DOHH2 (cell line): Measurements from ENCODE around the gene GRIA1.

Source experiments
- H3F3A ChIP-seq: fragments of 200-600 bp; sonication (generic), shearing (Covaris generic); 2 replicates; pipeline ENCODE4 v1.6.0; 2016; ENCODE audit warnings: antibody characterized with exemption, mild to moderate bottlenecking; ENCODE audit not compliant: control insufficient read depth, insufficient read depth
- H3K27ac ChIP-seq: fragments of 200-600 bp; sonication (generic); 2 replicates; pipeline ENCODE4 v1.5.1; 2014; ENCODE audit warnings: low read depth, mild to moderate bottlenecking, low read length, moderate library complexity
- H3K27me3 ChIP-seq: fragments of 200-600 bp; sonication (generic); 2 replicates; pipeline ENCODE4 v1.6.1; 2014; ENCODE audit warnings: mild to moderate bottlenecking, low read length, mixed read lengths; ENCODE audit not compliant: control insufficient read depth
- H3K36me3 ChIP-seq: fragments of 200-600 bp; sonication (generic); 2 replicates; pipeline ENCODE4 v1.6.1; 2014; ENCODE audit warnings: mild to moderate bottlenecking, low read length, moderate library complexity, mixed read lengths; ENCODE audit not compliant: control insufficient read depth
- H3K4me1 ChIP-seq: fragments of 200-600 bp; sonication (generic); 2 replicates; pipeline ENCODE4 v1.6.1; 2014; ENCODE audit warnings: mild to moderate bottlenecking, low read length, mixed read lengths; ENCODE audit not compliant: control insufficient read depth
- H3K4me2 ChIP-seq: fragments of 200-600 bp; sonication (generic); 2 replicates; pipeline ENCODE4 v1.6.0; 2014; ENCODE audit warnings: mild to moderate bottlenecking, low read length, moderate library complexity
- H3K4me3 ChIP-seq: fragments of 200-600 bp; sonication (generic); 2 replicates; pipeline ENCODE4 v1.5.1; 2014; ENCODE audit warnings: mild to moderate bottlenecking, low read length, mixed read lengths
- H3K79me2 ChIP-seq: fragments of 200-600 bp; sonication (generic); 2 replicates; pipeline ENCODE4 v1.6.1; 2014; ENCODE audit warnings: mild to moderate bottlenecking, low read length, mixed read lengths; ENCODE audit not compliant: control insufficient read depth
- H3K9me2 ChIP-seq: fragments of 200-600 bp; sonication (generic); replicated peaks from 2 replicates; pipeline ENCODE4 v1.6.1; 2014; ENCODE audit warnings: mild to moderate bottlenecking, low read length, mixed read lengths; ENCODE audit not compliant: control insufficient read depth
- H3K9me3 ChIP-seq: fragments of 200-600 bp; sonication (generic); 2 replicates; pipeline ENCODE4 v1.6.1; 2014; ENCODE audit warnings: antibody characterized with exemption, low read length, mixed read lengths; ENCODE audit not compliant: control insufficient read depth, insufficient read depth
- H4K20me1 ChIP-seq: fragments of 200-600 bp; sonication (generic); 2 replicates; pipeline ENCODE4 v1.6.0; 2014; ENCODE audit warnings: low read depth, mild to moderate bottlenecking, antibody characterized with exemption, low read length, moderate library complexity; ENCODE audit not compliant: control insufficient read depth, insufficient read depth
- EZH2phosphoT487 ChIP-seq: fragments of 200-600 bp; sonication (generic); IDR thresholded peaks from 2 replicates; pipeline ENCODE4 v1.6.1; 2017; ENCODE audit warnings: borderline replicate concordance, mild to moderate bottlenecking, antibody characterized with exemption, low read length, moderate library complexity, mixed read lengths
- TF ChIP-seq, protein P1 (sequence below): fragments of 200-600 bp; sonication (generic); IDR thresholded peaks from one replicate; pipeline ENCODE4 v1.5.1; 2014; ENCODE audit warnings: antibody characterized with exemption, mild to moderate bottlenecking, low read depth, low read length; ENCODE audit not compliant: poor library complexity, severe bottlenecking

GRIA1 gene

DNA sequence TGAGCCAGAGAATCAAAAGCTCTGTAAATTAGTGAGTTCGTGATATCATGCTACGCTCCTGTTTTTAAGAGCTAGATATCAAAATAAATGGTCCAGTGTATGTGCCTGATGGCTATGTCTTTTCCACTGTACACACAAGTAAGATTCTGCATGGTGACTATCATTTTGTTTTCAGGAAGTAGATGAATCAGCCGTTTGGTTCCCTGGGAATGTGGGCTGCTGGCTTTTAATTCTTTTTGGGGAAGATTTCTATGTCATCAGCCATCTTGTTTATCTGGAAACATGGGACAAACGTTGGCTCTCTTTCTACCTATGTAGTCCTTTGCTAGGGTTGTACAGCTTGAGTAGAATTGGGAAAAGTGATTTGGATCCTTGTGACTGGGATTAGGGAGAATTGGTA is 126.7 kb downstream of the GRIA1 start:
- TF ChIP-seq, protein P1, sequence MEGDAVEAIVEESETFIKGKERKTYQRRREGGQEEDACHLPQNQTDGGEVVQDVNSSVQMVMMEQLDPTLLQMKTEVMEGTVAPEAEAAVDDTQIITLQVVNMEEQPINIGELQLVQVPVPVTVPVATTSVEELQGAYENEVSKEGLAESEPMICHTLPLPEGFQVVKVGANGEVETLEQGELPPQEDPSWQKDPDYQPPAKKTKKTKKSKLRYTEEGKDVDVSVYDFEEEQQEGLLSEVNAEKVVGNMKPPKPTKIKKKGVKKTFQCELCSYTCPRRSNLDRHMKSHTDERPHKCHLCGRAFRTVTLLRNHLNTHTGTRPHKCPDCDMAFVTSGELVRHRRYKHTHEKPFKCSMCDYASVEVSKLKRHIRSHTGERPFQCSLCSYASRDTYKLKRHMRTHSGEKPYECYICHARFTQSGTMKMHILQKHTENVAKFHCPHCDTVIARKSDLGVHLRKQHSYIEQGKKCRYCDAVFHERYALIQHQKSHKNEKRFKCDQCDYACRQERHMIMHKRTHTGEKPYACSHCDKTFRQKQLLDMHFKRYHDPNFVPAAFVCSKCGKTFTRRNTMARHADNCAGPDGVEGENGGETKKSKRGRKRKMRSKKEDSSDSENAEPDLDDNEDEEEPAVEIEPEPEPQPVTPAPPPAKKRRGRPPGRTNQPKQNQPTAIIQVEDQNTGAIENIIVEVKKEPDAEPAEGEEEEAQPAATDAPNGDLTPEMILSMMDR = no peak
- TF ChIP-seq EZH2phosphoT487 = no peak
- Histone ChIP-seq H3K36me3 (no peaks in the 10 kb centered on the region), H3K9me2 (no peaks in the 10 kb centered on the region), H3K9me3 (no peaks in the 10 kb centered on the region), H3K27ac (no peak overlapping the region), H3F3A (no peaks in the 10 kb centered on the region), H4K20me1 (no peaks in the 10 kb centered on the region), H3K4me2 (no peak overlapping the region), H3K27me3 (no peaks in the 10 kb centered on the region), H3K4me1 (no peaks in the 10 kb centered on the region), H3K4me3 (no peak overlapping the region), H3K79me2 (no peaks in the 10 kb centered on the region)

DNA sequence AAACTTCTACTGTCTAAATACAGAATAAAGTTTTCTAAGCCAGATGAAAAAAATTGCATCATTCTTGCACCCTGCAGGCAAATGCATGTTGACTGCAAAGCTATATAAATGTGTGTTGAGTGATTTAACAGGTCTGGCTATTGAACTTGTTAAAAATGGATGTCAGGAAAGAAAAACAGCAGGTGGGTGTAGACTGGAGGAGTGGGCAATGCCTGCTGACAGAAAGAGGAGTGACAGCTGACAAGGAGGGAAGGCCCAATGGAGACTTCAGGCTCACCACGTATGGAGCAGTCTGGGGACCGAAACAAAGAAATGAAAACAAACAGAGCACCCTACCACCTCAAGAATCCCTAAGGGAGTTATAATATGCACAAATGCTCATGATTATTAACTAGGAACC is 127.8 kb downstream of the GRIA1 start:
- no peak overlapping the region for H3K4me2 ChIP-seq
- no peaks in the 10 kb centered on the region for H3K9me3 ChIP-seq
- H3K4me1 ChIP-seq = no peaks in the 10 kb centered on the region
- no peaks in the 10 kb centered on the region for H3F3A ChIP-seq
- no peaks in the 10 kb centered on the region for H3K79me2 ChIP-seq
- H3K9me2 ChIP-seq = no peaks in the 10 kb centered on the region
- H3K27me3 ChIP-seq = no peaks in the 10 kb centered on the region
- H3K36me3 ChIP-seq = no peaks in the 10 kb centered on the region
- H3K27ac ChIP-seq = no peak overlapping the region
- no peaks in the 10 kb centered on the region for H4K20me1 ChIP-seq
- no peak overlapping the region for H3K4me3 ChIP-seq
- TF ChIP-seq EZH2phosphoT487 = no peak
- TF ChIP-seq, protein P1 = no peak

- H3K27ac ChIP-seq = no peak overlapping the region
- no peaks in the 10 kb centered on the region for H3K9me3 ChIP-seq
- no peaks in the 10 kb centered on the region for H3K4me1 ChIP-seq
- H3K79me2 ChIP-seq = no peaks in the 10 kb centered on the region
- TF ChIP-seq, protein P1 = no peak
- no peak for TF ChIP-seq EZH2phosphoT487
- H4K20me1 ChIP-seq = no peaks in the 10 kb centered on the region
- no peaks in the 10 kb centered on the region for H3F3A ChIP-seq
- H3K4me3 ChIP-seq = no peak overlapping the region
- no peaks in the 10 kb centered on the region for H3K27me3 ChIP-seq
- H3K36me3 ChIP-seq = no peaks in the 10 kb centered on the region
- no peak overlapping the region for H3K4me2 ChIP-seq
- no peaks in the 10 kb centered on the region for H3K9me2 ChIP-seq
Measured at GRCh38 chr5:153618867-153619266, 128.4 kb downstream of the GRIA1 start.

GRCh38 chr5:153619771-153620170 is 129.3 kb downstream of the GRIA1 start:
- no peak overlapping the region for H3K4me2 ChIP-seq
- H3K27ac ChIP-seq = no peak overlapping the region
- H3K4me1 ChIP-seq = no peaks in the 10 kb centered on the region
- no peaks in the 10 kb centered on the region for H3K27me3 ChIP-seq
- no peak overlapping the region for H3K4me3 ChIP-seq
- H3K9me3 ChIP-seq = no peaks in the 10 kb centered on the region
- no peaks in the 10 kb centered on the region for H4K20me1 ChIP-seq
- no peaks in the 10 kb centered on the region for H3K9me2 ChIP-seq
- TF ChIP-seq EZH2phosphoT487 = no peak
- TF ChIP-seq, protein P1 = no peak
- no peaks in the 10 kb centered on the region for H3F3A ChIP-seq
- no peaks in the 10 kb centered on the region for H3K36me3 ChIP-seq
- no peaks in the 10 kb centered on the region for H3K79me2 ChIP-seq
